Measurements from ENCODE around the gene EEIG1.

Gene EEIG1

GRCh38 chr9:127937056-127937387 lies 43.8 kb downstream of the EEIG1 start:
- Histone ChIP-seq H3K36me3 (ENCODE audit: control insufficient read depth in 4 of 4, insufficient read depth in 4 of 4, low read length in 3 of 4) (peaks cover 0 to 27% (median 7%) of the 10 kb centered on the region in 4 experiments), H3K4me3 (ENCODE audit: control insufficient read depth in 1 of 7, extremely low read depth in 1 of 7, insufficient read depth in 4 of 7, low read depth in 2 of 7, low read length in 6 of 7) (peak overlapping the region; percentile 55 to 92 (median 77)), H3K27me3 (replicated peaks in 2 of 5; ENCODE audit: control insufficient read depth in 4 of 5, insufficient read depth in 5 of 5, low read length in 4 of 5) (no peaks in the 10 kb centered on the region), H3K27ac (ENCODE audit: insufficient read depth in 1 of 2, low read depth in 1 of 2, low read length in 2 of 2, poor library complexity in 1 of 2, severe bottlenecking in 2 of 2) (peak overlapping the region in 1 of 2 experiments; percentile 76), H3K9me3 (ENCODE audit: control extremely low read depth in 1 of 5, control insufficient read depth in 4 of 5, insufficient read depth in 2 of 5, low read depth in 1 of 5, low read length in 4 of 5) (no peaks in the 10 kb centered on the region), H3K4me1 (ENCODE audit: control extremely low read depth in 1 of 4, control insufficient read depth in 4 of 4, insufficient read depth in 4 of 4, low read length in 3 of 4) (peaks cover 5 to 29% (median 24%) of the 10 kb centered on the region in 4 experiments)
- ChIA-PET CTCF (interaction anchor here (0.9 to 14.2 kb wide), 3 partner anchors 13 to 202 kb away, joined by 3 to 245 read pairs (median 4); partner anchors contain the start of gene TOR2A), POLR2A (no interaction called here)
- WGBS (ENCODE audit: insufficient coverage): 26% methylated on average over 3 of the region's 7 CpGs
- peak in 1 of 3 donors; percentile 34 for DNase-seq

- no peaks in the 10 kb centered on the region for H3K9me3 ChIP-seq (ENCODE audit: control extremely low read depth in 1 of 5, control insufficient read depth in 4 of 5, insufficient read depth in 2 of 5, low read depth in 1 of 5, low read length in 4 of 5)
- ChIA-PET POLR2A (no interaction called here), CTCF (interaction anchor here (0.9 to 14.2 kb wide), 3 partner anchors 12 to 202 kb away, joined by 3 to 245 read pairs (median 4); partner anchors contain the start of gene TOR2A)
- H3K4me1 ChIP-seq (ENCODE audit: control extremely low read depth in 1 of 4, control insufficient read depth in 4 of 4, insufficient read depth in 4 of 4, low read length in 3 of 4): peaks cover 5 to 31% (median 24%) of the 10 kb centered on the region in 4 experiments
- H3K4me3 ChIP-seq (ENCODE audit: control insufficient read depth in 1 of 7, extremely low read depth in 1 of 7, insufficient read depth in 4 of 7, low read depth in 2 of 7, low read length in 6 of 7): peak overlapping the region in 3 of 7 experiments; percentile 66 to 92 (median 87)
- DNase-seq: no peak
- H3K36me3 ChIP-seq (ENCODE audit: control insufficient read depth in 4 of 4, insufficient read depth in 4 of 4, low read length in 3 of 4): peaks cover 0 to 27% (median 7%) of the 10 kb centered on the region in 4 experiments
- peak overlapping the region in 1 of 2 experiments; percentile 76 for H3K27ac ChIP-seq (ENCODE audit: insufficient read depth in 1 of 2, low read depth in 1 of 2, low read length in 2 of 2, poor library complexity in 1 of 2, severe bottlenecking in 2 of 2)
- peaks cover 0 to 2% (median 0%) of the 10 kb centered on the region in 5 experiments for H3K27me3 ChIP-seq (replicated peaks in 2 of 5; ENCODE audit: control insufficient read depth in 4 of 5, insufficient read depth in 5 of 5, low read length in 4 of 5)
- 85% methylated on average over 13 of the region's 14 CpGs for WGBS (ENCODE audit: insufficient coverage)
These were observed 44.4 kb downstream of the EEIG1 start for GRCh38 chr9:127936347-127936852.

GRCh38 chr9:127935765-127936221 lies 45.0 kb downstream of the EEIG1 start:
- Histone ChIP-seq H3K4me3 (ENCODE audit: control insufficient read depth in 1 of 7, extremely low read depth in 1 of 7, insufficient read depth in 4 of 7, low read depth in 2 of 7, low read length in 6 of 7) (peak overlapping the region in 2 of 7 experiments; percentile 32 to 66), H3K4me1 (ENCODE audit: control extremely low read depth in 1 of 4, control insufficient read depth in 4 of 4, insufficient read depth in 4 of 4, low read length in 3 of 4) (peaks cover 5 to 37% (median 30%) of the 10 kb centered on the region in 4 experiments), H3K27ac (ENCODE audit: insufficient read depth in 1 of 2, low read depth in 1 of 2, low read length in 2 of 2, poor library complexity in 1 of 2, severe bottlenecking in 2 of 2) (peak overlapping the region in 1 of 2 experiments; percentile 29), H3K27me3 (replicated peaks in 2 of 5; ENCODE audit: control insufficient read depth in 4 of 5, insufficient read depth in 5 of 5, low read length in 4 of 5) (peaks cover 0 to 3% (median 0%) of the 10 kb centered on the region in 5 experiments), H3K36me3 (ENCODE audit: control insufficient read depth in 4 of 4, insufficient read depth in 4 of 4, low read length in 3 of 4) (peaks cover 0 to 27% (median 7%) of the 10 kb centered on the region in 4 experiments), H3K9me3 (ENCODE audit: control extremely low read depth in 1 of 5, control insufficient read depth in 4 of 5, insufficient read depth in 2 of 5, low read depth in 1 of 5, low read length in 4 of 5) (no peaks in the 10 kb centered on the region)
- ChIA-PET POLR2A (no interaction called here), CTCF (interaction anchor here (1.4 kb wide), 1 partner anchor 15 kb away, joined by 5 read pairs; no protein-coding TSS in a partner anchor)
- DNase-seq: peak in 1 of 3 donors; percentile 36
- WGBS (ENCODE audit: insufficient coverage): 100% methylated on average over 2 of the region's 4 CpGs

- ChIA-PET CTCF (interaction anchor here (0.6 to 1.4 kb wide), 3 partner anchors 8 to 135 kb away, joined by 3 to 5 read pairs (median 4); no protein-coding TSS in a partner anchor), POLR2A (no interaction called here)
- no peaks in the 10 kb centered on the region for H3K9me3 ChIP-seq (ENCODE audit: control extremely low read depth in 1 of 5, control insufficient read depth in 4 of 5, insufficient read depth in 2 of 5, low read depth in 1 of 5, low read length in 4 of 5)
- no peak overlapping the region for H3K27ac ChIP-seq (ENCODE audit: insufficient read depth in 1 of 2, low read depth in 1 of 2, low read length in 2 of 2, poor library complexity in 1 of 2, severe bottlenecking in 2 of 2)
- H3K4me3 ChIP-seq (ENCODE audit: control insufficient read depth in 1 of 7, extremely low read depth in 1 of 7, insufficient read depth in 4 of 7, low read depth in 2 of 7, low read length in 6 of 7): no peak overlapping the region
- H3K36me3 ChIP-seq (ENCODE audit: control insufficient read depth in 4 of 4, insufficient read depth in 4 of 4, low read length in 3 of 4): peaks cover 0 to 27% (median 7%) of the 10 kb centered on the region in 4 experiments
- no peak for DNase-seq
- 78% methylated on average over 8 of the region's 11 CpGs for WGBS (ENCODE audit: insufficient coverage)
- H3K27me3 ChIP-seq (replicated peaks in 2 of 5; ENCODE audit: control insufficient read depth in 4 of 5, insufficient read depth in 5 of 5, low read length in 4 of 5): peaks cover 0 to 7% (median 3%) of the 10 kb centered on the region in 5 experiments
- peaks cover 5 to 44% (median 37%) of the 10 kb centered on the region in 4 experiments for H3K4me1 ChIP-seq (ENCODE audit: control extremely low read depth in 1 of 4, control insufficient read depth in 4 of 4, insufficient read depth in 4 of 4, low read length in 3 of 4)
These were observed 45.8 kb downstream of the EEIG1 start for GRCh38 chr9:127934986-127935385.

GRCh38 chr9:127934248-127934647 lies 46.5 kb downstream of the EEIG1 start:
- Histone ChIP-seq H3K4me1 (ENCODE audit: control extremely low read depth in 1 of 4, control insufficient read depth in 4 of 4, insufficient read depth in 4 of 4, low read length in 3 of 4) (peaks cover 5 to 44% (median 37%) of the 10 kb centered on the region in 4 experiments), H3K27me3 (replicated peaks in 2 of 5; ENCODE audit: control insufficient read depth in 4 of 5, insufficient read depth in 5 of 5, low read length in 4 of 5) (peaks cover 0 to 15% (median 6%) of the 10 kb centered on the region in 5 experiments), H3K9me3 (ENCODE audit: control extremely low read depth in 1 of 5, control insufficient read depth in 4 of 5, insufficient read depth in 2 of 5, low read depth in 1 of 5, low read length in 4 of 5) (no peaks in the 10 kb centered on the region), H3K36me3 (ENCODE audit: control insufficient read depth in 4 of 4, insufficient read depth in 4 of 4, low read length in 3 of 4) (peaks cover 0 to 27% (median 7%) of the 10 kb centered on the region in 4 experiments), H3K27ac (ENCODE audit: insufficient read depth in 1 of 2, low read depth in 1 of 2, low read length in 2 of 2, poor library complexity in 1 of 2, severe bottlenecking in 2 of 2) (no peak overlapping the region), H3K4me3 (ENCODE audit: control insufficient read depth in 1 of 7, extremely low read depth in 1 of 7, insufficient read depth in 4 of 7, low read depth in 2 of 7, low read length in 6 of 7) (no peak overlapping the region)
- DNase-seq: no peak
- ChIA-PET CTCF (interaction anchor here (1.3 to 1.7 kb wide), 4 partner anchors 9 to 184 kb away, joined by 3 to 5 read pairs (median 4); no protein-coding TSS in a partner anchor), POLR2A (no interaction called here)
- WGBS (ENCODE audit: insufficient coverage): 96% methylated on average over 3 of the region's 4 CpGs

GRCh38 chr9:127931092-127931881 lies 49.5 kb downstream of the EEIG1 start:
- Histone ChIP-seq H3K27me3 (replicated peaks in 2 of 5; ENCODE audit: control insufficient read depth in 4 of 5, insufficient read depth in 5 of 5, low read length in 4 of 5) (peaks cover 0 to 43% (median 23%) of the 10 kb centered on the region in 5 experiments), H3K27ac (ENCODE audit: insufficient read depth in 1 of 2, low read depth in 1 of 2, low read length in 2 of 2, poor library complexity in 1 of 2, severe bottlenecking in 2 of 2) (no peak overlapping the region), H3K4me3 (ENCODE audit: control insufficient read depth in 1 of 7, extremely low read depth in 1 of 7, insufficient read depth in 4 of 7, low read depth in 2 of 7, low read length in 6 of 7) (peak overlapping the region in 6 of 7 experiments; percentile 48 to 78 (median 64)), H3K36me3 (ENCODE audit: control insufficient read depth in 4 of 4, insufficient read depth in 4 of 4, low read length in 3 of 4) (peaks cover 0 to 26% (median 7%) of the 10 kb centered on the region in 4 experiments), H3K9me3 (ENCODE audit: control extremely low read depth in 1 of 5, control insufficient read depth in 4 of 5, insufficient read depth in 2 of 5, low read depth in 1 of 5, low read length in 4 of 5) (no peaks in the 10 kb centered on the region), H3K4me1 (ENCODE audit: control extremely low read depth in 1 of 4, control insufficient read depth in 4 of 4, insufficient read depth in 4 of 4, low read length in 3 of 4) (peaks cover 0 to 40% (median 36%) of the 10 kb centered on the region in 4 experiments)
- CTCF ChIA-PET: interaction anchor here (1.5 kb wide), 1 partner anchor 11 kb away, joined by 4 read pairs; no protein-coding TSS in a partner anchor
- WGBS (ENCODE audit: insufficient coverage): 58% methylated on average over 16 of the region's 18 CpGs
- DNase-seq: peak in 2 of 3 donors; percentile 58 to 59
- POLR2A ChIA-PET: no interaction called here

Data from common myeloid progenitor, CD34-positive (primary cell).